Kidney epithelial cell (primary cell): Measurements from ENCODE around the gene KRTAP5-7. TPM values are rescaled to one million over a fixed set of nuclear protein-coding genes. Genes with fewer than 3 reads are reported as not detected.

Experiments used
- DNase-seq: peaks from one replicate; pipeline ENCODE4 v3.0.0-alpha.2; 2010; ENCODE audit warnings: low read depth
- H3K27me3 ChIP-seq: 2 replicates; pipeline ENCODE4 v1.6.0; 2011; ENCODE audit warnings: low read length; ENCODE audit not compliant: control insufficient read depth, insufficient read depth
- H3K36me3 ChIP-seq: 2 replicates; pipeline ENCODE4 v1.5.1; 2011; ENCODE audit warnings: low read length; ENCODE audit not compliant: control insufficient read depth, insufficient read depth
- H3K4me3 ChIP-seq: 2 replicates; pipeline ENCODE4 v1.5.1; 2011; ENCODE audit warnings: low read depth, mild to moderate bottlenecking, control low read depth, low read length
- total RNA-seq: library from RNA; depleted of rRNA; stranded (reverse); fragments of >200 nt; gene quantifications from 2 replicates; pipeline ENCODE4 v1.2.3, GENCODE V29; 2015
- TF ChIP-seq, protein P1 (sequence below): IDR thresholded peaks from 2 replicates; pipeline ENCODE4 v1.5.1; 2011; ENCODE audit warnings: mild to moderate bottlenecking, moderate library complexity, low read length, control low read depth, inconsistent platforms; ENCODE audit not compliant: insufficient read depth, poor library complexity, severe bottlenecking

KRTAP5-7 gene
- total RNA-seq, 1 donor from 2014 or later: not detected

DNA sequence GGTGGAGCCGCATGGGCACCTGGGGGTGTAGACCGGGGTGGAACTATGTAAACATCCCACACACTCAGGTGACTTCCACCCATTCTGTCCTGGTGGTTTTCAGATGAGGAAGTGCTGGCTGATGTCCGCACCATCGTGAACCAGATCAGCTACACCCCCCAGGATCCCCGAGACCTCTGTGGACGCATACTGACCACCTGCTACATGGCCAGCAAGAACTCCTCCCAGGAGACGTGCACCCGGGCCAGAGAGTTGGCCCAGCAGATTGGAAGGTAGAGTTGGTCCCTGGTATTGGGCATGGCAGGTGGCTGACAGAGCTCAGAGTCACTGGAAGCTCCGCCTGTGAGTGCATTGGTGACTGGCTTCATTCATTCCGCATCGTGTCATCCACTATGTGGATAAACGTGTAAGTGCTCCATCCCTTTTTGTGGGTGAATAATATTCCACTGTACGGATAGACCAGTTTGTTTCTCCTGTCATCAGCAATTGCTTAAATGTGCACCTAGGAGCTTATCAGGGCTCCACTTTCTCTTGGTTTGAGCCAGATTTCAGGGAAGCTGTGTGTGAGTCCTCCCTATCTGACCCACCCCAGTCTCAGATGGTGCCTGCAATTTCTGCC lies 44.2 kb upstream of the KRTAP5-7 start:
- H3K36me3 ChIP-seq: peaks cover 4% of the 10 kb centered on the region
- no peaks in the 10 kb centered on the region for H3K27me3 ChIP-seq
- no peak overlapping the region for H3K4me3 ChIP-seq
- no peak for DNase-seq
- TF ChIP-seq, protein P1, sequence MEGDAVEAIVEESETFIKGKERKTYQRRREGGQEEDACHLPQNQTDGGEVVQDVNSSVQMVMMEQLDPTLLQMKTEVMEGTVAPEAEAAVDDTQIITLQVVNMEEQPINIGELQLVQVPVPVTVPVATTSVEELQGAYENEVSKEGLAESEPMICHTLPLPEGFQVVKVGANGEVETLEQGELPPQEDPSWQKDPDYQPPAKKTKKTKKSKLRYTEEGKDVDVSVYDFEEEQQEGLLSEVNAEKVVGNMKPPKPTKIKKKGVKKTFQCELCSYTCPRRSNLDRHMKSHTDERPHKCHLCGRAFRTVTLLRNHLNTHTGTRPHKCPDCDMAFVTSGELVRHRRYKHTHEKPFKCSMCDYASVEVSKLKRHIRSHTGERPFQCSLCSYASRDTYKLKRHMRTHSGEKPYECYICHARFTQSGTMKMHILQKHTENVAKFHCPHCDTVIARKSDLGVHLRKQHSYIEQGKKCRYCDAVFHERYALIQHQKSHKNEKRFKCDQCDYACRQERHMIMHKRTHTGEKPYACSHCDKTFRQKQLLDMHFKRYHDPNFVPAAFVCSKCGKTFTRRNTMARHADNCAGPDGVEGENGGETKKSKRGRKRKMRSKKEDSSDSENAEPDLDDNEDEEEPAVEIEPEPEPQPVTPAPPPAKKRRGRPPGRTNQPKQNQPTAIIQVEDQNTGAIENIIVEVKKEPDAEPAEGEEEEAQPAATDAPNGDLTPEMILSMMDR: no peak

DNA sequence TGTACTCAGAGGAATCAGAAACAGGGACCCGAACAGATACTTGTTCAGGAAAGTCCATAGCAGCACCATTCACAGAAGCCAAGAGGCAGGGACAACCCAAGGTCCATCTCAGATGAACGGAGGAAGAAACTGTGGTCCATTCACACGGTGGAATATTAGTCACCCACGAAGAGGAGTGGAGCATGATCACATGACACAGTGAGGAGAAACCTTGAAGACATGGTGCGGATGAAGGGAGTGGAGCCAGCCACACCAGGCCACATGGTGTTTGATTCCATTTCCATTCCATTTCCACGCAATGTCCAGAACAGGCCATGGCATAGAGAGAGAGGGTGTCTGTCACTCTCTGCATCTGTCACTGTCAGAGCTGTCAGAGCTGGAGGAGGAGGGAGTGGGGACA lies 43.4 kb upstream of the KRTAP5-7 start:
- H3K27me3 ChIP-seq: no peaks in the 10 kb centered on the region
- H3K4me3 ChIP-seq: no peak overlapping the region
- TF ChIP-seq, protein P1: no peak
- DNase-seq: no peak
- H3K36me3 ChIP-seq: peaks cover 3% of the 10 kb centered on the region

DNA sequence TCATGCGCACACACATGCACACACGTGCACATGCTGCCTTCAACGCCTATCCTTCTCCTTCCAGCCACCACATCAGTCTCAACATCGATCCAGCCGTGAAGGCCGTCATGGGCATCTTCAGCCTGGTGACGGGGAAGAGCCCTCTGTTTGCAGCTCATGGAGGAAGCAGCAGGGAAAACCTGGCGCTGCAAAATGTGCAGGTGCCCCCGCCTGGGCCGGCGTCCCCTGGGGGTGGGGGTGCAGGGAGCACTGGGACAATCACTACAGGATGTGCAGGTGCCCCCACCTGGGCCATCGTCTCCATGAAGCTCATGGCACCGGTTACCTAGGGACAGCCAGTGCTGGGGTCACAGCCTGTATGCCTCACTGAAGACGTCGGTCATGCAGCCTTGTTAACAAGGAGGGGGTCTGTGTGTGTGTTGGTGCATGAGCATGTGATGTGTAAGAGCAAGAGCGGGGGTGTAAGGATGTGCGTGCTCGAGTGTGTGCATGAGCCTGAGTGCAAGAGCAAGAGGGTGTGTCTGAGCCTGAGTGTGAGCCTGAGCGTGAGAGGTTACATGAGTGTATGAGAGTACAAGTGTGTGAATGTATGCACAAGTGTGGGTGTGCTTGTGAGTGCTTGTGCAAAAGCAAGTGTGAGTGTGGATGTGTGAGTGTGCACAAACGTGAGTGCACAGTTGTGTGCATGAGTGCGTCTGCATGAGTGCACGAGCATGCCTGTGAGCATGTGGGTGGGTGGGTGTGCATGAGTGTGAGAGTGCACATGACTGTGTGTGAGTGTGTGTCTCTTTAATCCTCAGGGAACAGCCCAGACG lies 42.6 kb upstream of the KRTAP5-7 start:
- H3K27me3 ChIP-seq: no peaks in the 10 kb centered on the region
- H3K36me3 ChIP-seq: peaks cover 1% of the 10 kb centered on the region
- TF ChIP-seq, protein P1: no peak
- no peak overlapping the region for H3K4me3 ChIP-seq
- no peak for DNase-seq

DNA sequence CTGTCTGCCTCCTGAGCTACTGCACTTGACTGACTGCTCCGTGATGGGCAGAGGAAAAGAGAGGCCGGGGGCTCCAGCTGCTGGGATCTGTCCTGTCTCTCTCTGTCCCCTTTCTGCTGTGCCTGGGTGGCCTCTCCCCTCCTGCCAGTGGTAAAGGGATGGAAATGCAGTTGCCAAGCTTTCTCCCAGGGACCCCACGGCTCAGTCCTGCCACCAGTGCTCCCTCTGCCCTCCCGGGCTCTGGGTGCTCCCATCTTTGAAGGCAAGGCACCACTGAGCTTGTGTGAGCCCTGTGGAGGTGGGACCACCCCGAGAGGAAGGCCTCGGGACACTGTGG lies 42.0 kb upstream of the KRTAP5-7 start:
- Histone ChIP-seq H3K4me3 (no peak overlapping the region), H3K36me3 (peaks cover 1% of the 10 kb centered on the region), H3K27me3 (no peaks in the 10 kb centered on the region)
- TF ChIP-seq, protein P1: no peak
- DNase-seq: no peak

DNA sequence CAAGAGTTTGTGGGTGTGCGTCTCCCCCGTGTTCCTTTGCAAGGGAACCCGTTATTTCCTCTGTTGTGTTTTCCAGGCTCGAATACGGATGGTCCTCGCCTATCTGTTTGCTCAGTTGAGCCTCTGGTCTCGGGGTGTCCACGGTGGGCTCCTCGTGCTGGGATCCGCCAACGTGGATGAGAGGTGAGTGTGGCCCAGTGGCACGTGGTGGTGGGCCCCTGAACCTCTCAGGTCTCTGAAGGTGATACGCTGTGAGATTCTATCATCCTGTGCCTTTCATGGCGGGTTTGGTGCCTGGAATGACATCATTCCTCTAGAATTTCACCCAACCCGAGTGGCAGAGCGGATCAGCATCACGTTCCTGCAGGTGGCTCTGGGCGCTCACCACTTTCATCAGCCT lies 41.6 kb upstream of the KRTAP5-7 start:
- peaks cover 1% of the 10 kb centered on the region for H3K36me3 ChIP-seq
- TF ChIP-seq, protein P1: no peak
- no peaks in the 10 kb centered on the region for H3K27me3 ChIP-seq
- no peak for DNase-seq
- no peak overlapping the region for H3K4me3 ChIP-seq
